ENCODE data around the gene SEMA4A.
"Not testable (repeated sequence)": the region's sequence is repeated elsewhere in the genome, so short reads cannot be mapped to it uniquely, and the experiment has no call there.

The SEMA4A gene

GRCh38 chr1:156155756-156156510 lies 2.5 kb downstream of the SEMA4A start:
- DNase-seq: no peak

- no peak for DNase-seq
Observed at GRCh38 chr1:156157506-156157905, 4.1 kb downstream of the SEMA4A start.

- no peak for DNase-seq
Observed at GRCh38 chr1:156157966-156158365, 4.6 kb downstream of the SEMA4A start.

- DNase-seq: no peak
Observed at GRCh38 chr1:156160000-156160742, 6.8 kb downstream of the SEMA4A start.

GRCh38 chr1:156160743-156161171 lies 7.4 kb downstream of the SEMA4A start:
- DNase-seq: peak in 51 of 58 donors; percentile 11 to 83 (median 61)

- DNase-seq: no peak
Observed at GRCh38 chr1:156162430-156163037, 9.1 kb downstream of the SEMA4A start.

GRCh38 chr1:156163712-156164111 lies 10.3 kb downstream of the SEMA4A start:
- no peak for DNase-seq

GRCh38 chr1:156164125-156164831 lies 10.9 kb downstream of the SEMA4A start:
- no peak for DNase-seq

GRCh38 chr1:156165083-156165482 lies 11.7 kb downstream of the SEMA4A start:
- DNase-seq: no peak

- DNase-seq: no peak
Observed at GRCh38 chr1:156167536-156167935, 14.2 kb downstream of the SEMA4A start.

GRCh38 chr1:156172696-156173470 lies 19.5 kb downstream of the SEMA4A start:
- no peak for DNase-seq

GRCh38 chr1:156176610-156177210 lies 23.3 kb downstream of the SEMA4A start:
- DNase-seq: no peak

- peak in 16 of 58 donors; percentile 5 to 55 (median 20) for DNase-seq
Observed at GRCh38 chr1:156177919-156178654, 24.7 kb downstream of the SEMA4A start.

- no peak for DNase-seq
Observed at GRCh38 chr1:156180471-156180870, 27.1 kb downstream of the SEMA4A start.

- not testable (repeated sequence) for DNase-seq
Observed at GRCh38 chr1:156181391-156181924, 28.1 kb downstream of the SEMA4A start.

- not testable (repeated sequence) for DNase-seq
Observed at GRCh38 chr1:156182010-156182779, 28.8 kb downstream of the SEMA4A start.

GRCh38 chr1:156186347-156187177 lies 33.2 kb downstream of the SEMA4A start:
- not testable (repeated sequence) for DNase-seq

All from anterior cingulate cortex (tissue), 58 donors.